Retinal pigment epithelial cell (primary cell): Measurements from ENCODE around the gene NBEA.

ENCODE experiments used
- DNase-seq: peaks from one replicate; pipeline ENCODE4 v3.0.0-alpha.2; 2010; ENCODE audit warnings: low read depth
- H3K4me3 ChIP-seq: 2 replicates; pipeline ENCODE4 v1.5.1; 2011; ENCODE audit warnings: mild to moderate bottlenecking, low read length, control low read depth, moderate library complexity
- CTCF ChIP-seq: conservative IDR thresholded peaks from 2 replicates; pipeline ENCODE4 v1.5.1; 2011; ENCODE audit warnings: low read depth, low read length, control low read depth, inconsistent platforms

NBEA gene

GRCh38 chr13:35460061-35460460 lies 518.0 kb downstream of the NBEA start:
- no peak for DNase-seq
- no peak for TF ChIP-seq CTCF
- H3K4me3 ChIP-seq: no peak overlapping the region

DNA sequence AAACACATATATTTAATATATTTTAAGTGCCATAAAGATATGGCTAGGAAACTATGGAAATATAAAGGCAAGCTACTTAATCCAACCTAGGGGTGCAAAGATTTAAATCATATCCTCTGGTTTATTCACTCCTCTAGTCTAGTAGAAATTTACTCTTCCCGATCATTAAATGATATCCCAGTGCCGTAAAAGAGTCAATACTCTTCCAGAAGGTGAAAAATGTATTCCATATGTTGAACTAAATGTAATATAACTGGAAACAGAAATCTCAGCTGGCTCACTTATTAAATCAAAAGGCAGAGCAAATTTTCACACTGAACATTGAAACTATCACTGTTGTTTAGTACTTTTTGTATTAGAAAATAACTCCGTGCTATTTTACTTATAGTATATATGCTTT lies 523.3 kb downstream of the NBEA start:
- DNase-seq: no peak
- no peak for TF ChIP-seq CTCF

GRCh38 chr13:35468195-35468594 lies 526.1 kb downstream of the NBEA start:
- no peak for TF ChIP-seq CTCF
- H3K4me3 ChIP-seq: no peak overlapping the region
- DNase-seq: no peak

More for the DNA sequence above, 523.3 kb downstream of the NBEA start:
- H3K4me3 ChIP-seq: no peak overlapping the region

DNA sequence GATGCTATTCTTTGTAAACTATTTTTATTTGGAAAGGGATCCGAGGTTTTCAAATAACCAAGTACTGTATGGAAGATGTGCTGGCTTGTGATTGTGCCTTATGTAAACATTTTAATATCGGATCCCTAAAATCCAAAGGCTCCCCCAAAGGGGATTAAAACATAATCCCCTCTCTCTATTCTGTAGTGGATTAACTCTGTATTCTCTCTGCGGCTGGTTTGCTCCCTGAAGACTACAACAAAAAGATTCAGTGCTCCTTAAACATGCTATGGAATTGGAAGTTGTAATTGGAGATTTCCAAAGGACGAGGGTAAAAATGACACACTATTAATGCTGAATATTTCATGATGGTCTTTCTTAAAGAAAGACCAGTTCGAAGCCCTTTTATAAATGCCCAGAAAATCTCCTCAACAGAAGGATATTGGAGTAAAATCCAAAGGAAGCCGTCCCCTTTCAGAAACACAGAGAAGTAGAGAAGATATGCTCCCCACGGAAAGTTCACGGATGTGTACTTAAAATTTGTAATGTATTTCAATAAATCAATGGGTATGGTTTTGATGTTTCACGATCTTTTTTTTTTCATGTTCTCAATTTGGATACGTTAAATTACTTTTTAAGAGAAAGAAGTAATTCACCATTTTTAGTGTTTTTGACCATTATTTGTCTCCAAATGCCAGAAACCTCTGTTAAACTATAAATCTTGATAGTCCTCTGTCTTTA lies 527.9 kb downstream of the NBEA start:
- no peak for TF ChIP-seq CTCF
- DNase-seq: no peak
- peak overlapping the region; percentile 96 for H3K4me3 ChIP-seq

- peak overlapping the region; percentile 96 for H3K4me3 ChIP-seq
- no peak for DNase-seq
These were observed 528.9 kb downstream of the NBEA start for GRCh38 chr13:35470671-35471661.

GRCh38 chr13:35471706-35472322 lies 529.7 kb downstream of the NBEA start:
- H3K4me3 ChIP-seq: peak overlapping the region; percentile 96

More at GRCh38 chr13:35470671-35471661, 528.9 kb downstream of the NBEA start:
- TF ChIP-seq CTCF: no peak

More at GRCh38 chr13:35471706-35472322, 529.7 kb downstream of the NBEA start:
- TF ChIP-seq CTCF: peak; percentile 0
- DNase-seq: no peak
